ENCODE measurements around the gene TMEM51. TPM values are rescaled to one million over a fixed set of nuclear protein-coding genes. Genes with fewer than 3 reads are reported as not detected.
A peak's percentile ranks its signal among the peaks of the same experiment; 100 is the strongest.

The TMEM51 gene
- total and polyA plus RNA-seq, 9 of the 15 experiments (the other 6 are each of a cell fraction or from before 2014, with no cell fraction given) = 0.06 to 1.4 (median 0.58) TPM

- no peak for TF ChIP-seq ZNF398 (CRISPR knock-in tag; IDR thresholded peaks at IDR 0.05)
- TF ChIP-seq JUND (IDR thresholded peaks at IDR 0.05; ENCODE audit: borderline replicate concordance, low read depth, low read length) = no peak
- TF ChIP-seq JUND (tag; IDR thresholded peaks at IDR 0.05; ENCODE audit: borderline replicate concordance, low read depth, low read length) = no peak
- TF ChIP-seq, protein P1, sequence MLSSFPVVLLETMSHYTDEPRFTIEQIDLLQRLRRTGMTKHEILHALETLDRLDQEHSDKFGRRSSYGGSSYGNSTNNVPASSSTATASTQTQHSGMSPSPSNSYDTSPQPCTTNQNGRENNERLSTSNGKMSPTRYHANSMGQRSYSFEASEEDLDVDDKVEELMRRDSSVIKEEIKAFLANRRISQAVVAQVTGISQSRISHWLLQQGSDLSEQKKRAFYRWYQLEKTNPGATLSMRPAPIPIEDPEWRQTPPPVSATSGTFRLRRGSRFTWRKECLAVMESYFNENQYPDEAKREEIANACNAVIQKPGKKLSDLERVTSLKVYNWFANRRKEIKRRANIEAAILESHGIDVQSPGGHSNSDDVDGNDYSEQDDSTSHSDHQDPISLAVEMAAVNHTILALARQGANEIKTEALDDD (IDR thresholded peaks at IDR 0.05) = no peak
- TF ChIP-seq ERF (CRISPR knock-in tag; IDR thresholded peaks at IDR 0.05) = no peak
- TF ChIP-seq EHMT2 (IDR thresholded peaks at IDR 0.05) = no peak
- TF ChIP-seq NFE2 (IDR thresholded peaks at IDR 0.05; ENCODE audit: low read depth) = no peak
- no peak for TF ChIP-seq KDM1A (IDR thresholded peaks at IDR 0.05)
Observed at GRCh38 chr1:15170071-15170470, 16.5 kb downstream of the TMEM51 start (continued).

- BruUV-seq (replicated peaks) = no TSS peak
- no peak overlapping the region for H3K27ac ChIP-seq (ENCODE audit: extremely low read depth, low read depth, low read length)
- H3K27me3 ChIP-seq (ENCODE audit: control insufficient read depth in 2 of 2, insufficient read depth in 2 of 2, low read length in 2 of 2) = peaks cover 18 to 25% of the 10 kb centered on the region in 2 experiments; a peak in 4 of 5 replicates
- no peaks in the 10 kb centered on the region for H3K9me3 ChIP-seq (replicated peaks; ENCODE audit: control insufficient read depth, insufficient read depth, low read depth, low read length)
- no peaks in the 10 kb centered on the region for H4K20me1 ChIP-seq (replicated peaks; ENCODE audit: control insufficient read depth, insufficient read depth, low read length)
- H3K4me3 ChIP-seq = no peak overlapping the region
- ATAC-seq (peak; percentile 83), DNase-seq (ENCODE audit: extremely low read depth in 1 of 4, low spot score in 3 of 4) (peak in 2 of 4 experiments; percentile 23 to 29), FAIRE-seq (no peak)
- no peak overlapping the region for H3K9ac ChIP-seq (ENCODE audit: insufficient read depth in 1 of 2, low read depth in 2 of 2, low read length in 2 of 2)
- H3K4me2 ChIP-seq (ENCODE audit: insufficient read depth, low read length) = no peak overlapping the region
- in situ Hi-C loops (cut with MboI) = no loop called here
- ChIA-PET POLR2A (interaction anchor here (0.7 to 1.8 kb wide), 4 partner anchors 15 to 71 kb away, joined by 3 to 5 read pairs (median 3); no protein-coding TSS in a partner anchor), CTCF (ENCODE audit: low intra/inter-chr PET ratio) (no interaction called here)
- H3K79me2 ChIP-seq (ENCODE audit: control insufficient read depth, insufficient read depth, low read length) = no peaks in the 10 kb centered on the region
- intact Hi-C loops (cut with micrococcal nuclease) = no loop called here
- no peaks in the 10 kb centered on the region for H3K9me1 ChIP-seq (ENCODE audit: control insufficient read depth, insufficient read depth, low read length)
- no peak overlapping the region for H2AFZ ChIP-seq (ENCODE audit: low read depth, low read length)
- peaks cover 0 to 9% of the 10 kb centered on the region in 2 experiments; a peak in 3 of 5 replicates for H3K4me1 ChIP-seq (replicated peaks in 1 of 2; ENCODE audit: control insufficient read depth in 2 of 2, insufficient read depth in 2 of 2, low read length in 2 of 2)
- 19% methylated on average over 15 of the region's 15 CpGs for WGBS (ENCODE audit: insufficient coverage, low coverage, missing lambda C conversion rate)
- H3K36me3 ChIP-seq (ENCODE audit: control insufficient read depth, insufficient read depth, low read length) = no peaks in the 10 kb centered on the region
- TF ChIP-seq NR2C1 (IDR thresholded peaks at IDR 0.05) (no peak), NR2C1 (tag; IDR thresholded peaks at IDR 0.05) (peak; percentile 49), PURB (CRISPR knock-in tag; IDR thresholded peaks at IDR 0.05; ENCODE audit: low read depth) (no peak), HCFC1 (IDR thresholded peaks at IDR 0.05; ENCODE audit: low read depth, low read length) (peak; percentile 75), EP400 (IDR thresholded peaks at IDR 0.05) (no peak), POLR2H (tag; IDR thresholded peaks at IDR 0.05; ENCODE audit: low read depth) (no peak), ZNF384 (IDR thresholded peaks at IDR 0.05; ENCODE audit: low read depth, low read length) (no peak)
- TF ChIP-seq, protein P2, sequence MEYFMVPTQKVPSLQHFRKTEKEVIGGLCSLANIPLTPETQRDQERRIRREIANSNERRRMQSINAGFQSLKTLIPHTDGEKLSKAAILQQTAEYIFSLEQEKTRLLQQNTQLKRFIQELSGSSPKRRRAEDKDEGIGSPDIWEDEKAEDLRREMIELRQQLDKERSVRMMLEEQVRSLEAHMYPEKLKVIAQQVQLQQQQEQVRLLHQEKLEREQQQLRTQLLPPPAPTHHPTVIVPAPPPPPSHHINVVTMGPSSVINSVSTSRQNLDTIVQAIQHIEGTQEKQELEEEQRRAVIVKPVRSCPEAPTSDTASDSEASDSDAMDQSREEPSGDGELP (CRISPR knock-in tag; IDR thresholded peaks at IDR 0.05; ENCODE audit: borderline replicate concordance) = peak; percentile 84; the same call in 1 of the 2 replicates
- TF ChIP-seq, protein P3, sequence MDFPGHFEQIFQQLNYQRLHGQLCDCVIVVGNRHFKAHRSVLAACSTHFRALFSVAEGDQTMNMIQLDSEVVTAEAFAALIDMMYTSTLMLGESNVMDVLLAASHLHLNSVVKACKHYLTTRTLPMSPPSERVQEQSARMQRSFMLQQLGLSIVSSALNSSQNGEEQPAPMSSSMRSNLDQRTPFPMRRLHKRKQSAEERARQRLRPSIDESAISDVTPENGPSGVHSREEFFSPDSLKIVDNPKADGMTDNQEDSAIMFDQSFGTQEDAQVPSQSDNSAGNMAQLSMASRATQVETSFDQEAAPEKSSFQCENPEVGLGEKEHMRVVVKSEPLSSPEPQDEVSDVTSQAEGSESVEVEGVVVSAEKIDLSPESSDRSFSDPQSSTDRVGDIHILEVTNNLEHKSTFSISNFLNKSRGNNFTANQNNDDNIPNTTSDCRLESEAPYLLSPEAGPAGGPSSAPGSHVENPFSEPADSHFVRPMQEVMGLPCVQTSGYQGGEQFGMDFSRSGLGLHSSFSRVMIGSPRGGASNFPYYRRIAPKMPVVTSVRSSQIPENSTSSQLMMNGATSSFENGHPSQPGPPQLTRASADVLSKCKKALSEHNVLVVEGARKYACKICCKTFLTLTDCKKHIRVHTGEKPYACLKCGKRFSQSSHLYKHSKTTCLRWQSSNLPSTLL (IDR thresholded peaks at IDR 0.05) = no peak
Observed at GRCh38 chr1:15171271-15171908, 17.8 kb downstream of the TMEM51 start.
